T47D (cell line): Measurements from ENCODE around the gene TTC7B.

Experiments
- DNase-seq, 2 experiments: peaks; one replicate each; pipeline versions ENCODE4 v3.0.0 to v3.0.0-alpha.2; 2011 to 2012; ENCODE audit warnings: low read depth in 1 of 2, low spot score in 1 of 2
- JUND ChIP-seq: IDR thresholded peaks from 2 replicates; pipeline ENCODE4 v1.6.1; 2012; ENCODE audit warnings: low read depth
- in situ Hi-C: cut with HindIII; loops from 2 replicates; pipeline ENCODE4 v1.10.0; 2016; ENCODE audit warnings: low sequenced_read_pairs, low pct_unique_long_range_greater_than_20kb

TTC7B gene

GRCh38 chr14:90642244-90642717 is 173.9 kb downstream of the TTC7B start:
- no peak for TF ChIP-seq JUND
- in situ Hi-C loops: no loop called here
- peak in 1 of 2 experiments; percentile 53 for DNase-seq

- in situ Hi-C loops: no loop called here
- DNase-seq: peak in 1 of 2 experiments; percentile 54
- no peak for TF ChIP-seq JUND
These were observed 174.5 kb downstream of the TTC7B start for GRCh38 chr14:90641615-90642243.

GRCh38 chr14:90641168-90641567 is 175.1 kb downstream of the TTC7B start:
- DNase-seq: no peak
- no peak for TF ChIP-seq JUND
- in situ Hi-C loops: no loop called here

- no peak for TF ChIP-seq JUND
- no peak for DNase-seq
- in situ Hi-C loops: no loop called here
These were observed 176.6 kb downstream of the TTC7B start for GRCh38 chr14:90639641-90640040.

GRCh38 chr14:90632871-90633270 is 183.4 kb downstream of the TTC7B start:
- in situ Hi-C loops: no loop called here
- no peak for DNase-seq
- no peak for TF ChIP-seq JUND

GRCh38 chr14:90632451-90632850 is 183.8 kb downstream of the TTC7B start:
- DNase-seq: no peak
- in situ Hi-C loops: no loop called here
- TF ChIP-seq JUND: no peak

GRCh38 chr14:90630171-90630806 is 185.9 kb downstream of the TTC7B start:
- DNase-seq: no peak
- in situ Hi-C loops: no loop called here
- TF ChIP-seq JUND: no peak

GRCh38 chr14:90629471-90629870 is 186.8 kb downstream of the TTC7B start:
- in situ Hi-C loops: no loop called here
- no peak for TF ChIP-seq JUND

GRCh38 chr14:90628825-90629224 is 187.4 kb downstream of the TTC7B start:
- DNase-seq: no peak
- in situ Hi-C loops: no loop called here
- TF ChIP-seq JUND: no peak

More at GRCh38 chr14:90629471-90629870, 186.8 kb downstream of the TTC7B start:
- no peak for DNase-seq

GRCh38 chr14:90627478-90627877 is 188.8 kb downstream of the TTC7B start:
- no peak for DNase-seq
- no peak for TF ChIP-seq JUND
- in situ Hi-C loops: no loop called here

- peak in 1 of 2 experiments; percentile 35 for DNase-seq
- TF ChIP-seq JUND: no peak
- in situ Hi-C loops: no loop called here
These were observed 189.7 kb downstream of the TTC7B start for GRCh38 chr14:90626550-90626949.

GRCh38 chr14:90625445-90625844 is 190.8 kb downstream of the TTC7B start:
- in situ Hi-C loops: no loop called here
- no peak for TF ChIP-seq JUND
- no peak for DNase-seq

GRCh38 chr14:90624732-90625400 is 191.4 kb downstream of the TTC7B start:
- TF ChIP-seq JUND: no peak
- DNase-seq: peak in 1 of 2 experiments; percentile 36
- in situ Hi-C loops: no loop called here

- no peak for TF ChIP-seq JUND
- in situ Hi-C loops: no loop called here
- DNase-seq: no peak
These were observed 192.0 kb downstream of the TTC7B start for GRCh38 chr14:90624227-90624626.
